GM20431 (cell line): ENCODE measurements around the gene ZSWIM8.
"Not testable (repeated sequence)": the region's sequence is repeated elsewhere in the genome, so short reads cannot be mapped to it uniquely, and the experiment has no call there.

Experiments used
- in situ Hi-C: fragments of 300-500 bp; cut with MseI, MboI; formaldehyde crosslinking; loops from one replicate; pipeline ENCODE4 v1.15.0; 2020; ENCODE audit warnings: low sequenced_read_pairs; ENCODE audit not compliant: unreplicated experiment

ZSWIM8 gene

DNA sequence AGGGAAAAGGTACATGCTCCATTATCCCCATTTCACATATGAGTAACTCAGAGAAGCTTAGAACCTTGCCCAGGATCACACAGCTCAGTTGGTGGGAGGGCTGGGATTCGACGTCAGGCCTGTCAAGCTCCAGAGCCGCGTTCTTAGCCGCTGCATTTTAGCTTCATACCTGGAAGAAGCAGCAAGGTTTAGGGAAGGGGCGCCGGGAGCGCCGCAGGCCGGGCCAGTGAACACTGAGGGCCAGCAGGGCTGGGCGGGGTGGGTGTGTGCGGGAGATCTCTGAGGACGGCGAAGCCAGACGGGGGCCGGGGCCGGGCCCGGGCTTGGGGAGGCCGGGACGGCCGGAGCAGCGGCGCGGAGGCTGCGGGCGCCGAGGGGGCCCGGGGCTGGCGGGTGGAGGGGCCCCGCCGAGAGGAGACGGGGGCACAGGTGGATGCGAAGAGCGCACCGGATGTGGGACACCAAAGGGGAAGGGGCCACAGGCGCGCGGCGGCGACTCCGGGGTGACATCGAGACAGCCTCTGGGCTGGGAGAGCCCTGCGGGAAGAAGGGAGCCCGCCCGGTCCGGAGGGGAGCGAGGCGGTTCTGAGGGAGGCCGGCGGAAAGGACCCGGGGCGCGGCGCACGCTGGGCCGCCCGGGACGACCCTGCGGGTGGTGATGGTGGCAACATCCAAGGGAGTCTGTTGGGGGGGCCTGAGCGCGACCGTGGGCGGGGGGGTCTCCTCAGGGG is 25.5 kb downstream of the ZSWIM8 start:
- in situ Hi-C loops: no loop called here

GRCh38 chr10:73812657-73813056 is 27.3 kb downstream of the ZSWIM8 start:
- in situ Hi-C loops: no loop called here

DNA sequence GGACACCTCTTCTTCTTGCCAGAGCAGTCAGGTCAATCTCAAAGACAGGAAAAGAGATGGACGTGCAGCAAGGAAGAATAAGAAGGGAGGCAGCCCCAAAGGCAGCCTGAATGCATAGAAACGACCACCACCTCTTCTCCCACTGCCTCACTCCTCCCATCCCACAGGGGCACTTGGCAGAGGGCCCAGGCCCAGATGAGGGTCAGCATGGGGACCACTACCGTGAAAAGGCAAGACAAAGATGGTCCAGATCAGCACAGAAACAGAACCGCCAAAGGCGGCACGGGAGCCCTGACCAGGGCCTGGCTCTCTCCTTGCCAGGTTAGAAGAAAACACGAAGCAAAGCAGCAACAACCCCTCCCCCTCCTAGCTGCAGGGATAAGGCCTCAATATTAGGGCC is 27.9 kb downstream of the ZSWIM8 start:
- in situ Hi-C loops: no loop called here

GRCh38 chr10:73814276-73814895 is 29.0 kb downstream of the ZSWIM8 start:
- in situ Hi-C loops: no loop called here

GRCh38 chr10:73814896-73815718 is 29.7 kb downstream of the ZSWIM8 start:
- in situ Hi-C loops: no loop called here

- in situ Hi-C loops: no loop called here
Measured at GRCh38 chr10:73815719-73816030, 30.3 kb downstream of the ZSWIM8 start.

DNA sequence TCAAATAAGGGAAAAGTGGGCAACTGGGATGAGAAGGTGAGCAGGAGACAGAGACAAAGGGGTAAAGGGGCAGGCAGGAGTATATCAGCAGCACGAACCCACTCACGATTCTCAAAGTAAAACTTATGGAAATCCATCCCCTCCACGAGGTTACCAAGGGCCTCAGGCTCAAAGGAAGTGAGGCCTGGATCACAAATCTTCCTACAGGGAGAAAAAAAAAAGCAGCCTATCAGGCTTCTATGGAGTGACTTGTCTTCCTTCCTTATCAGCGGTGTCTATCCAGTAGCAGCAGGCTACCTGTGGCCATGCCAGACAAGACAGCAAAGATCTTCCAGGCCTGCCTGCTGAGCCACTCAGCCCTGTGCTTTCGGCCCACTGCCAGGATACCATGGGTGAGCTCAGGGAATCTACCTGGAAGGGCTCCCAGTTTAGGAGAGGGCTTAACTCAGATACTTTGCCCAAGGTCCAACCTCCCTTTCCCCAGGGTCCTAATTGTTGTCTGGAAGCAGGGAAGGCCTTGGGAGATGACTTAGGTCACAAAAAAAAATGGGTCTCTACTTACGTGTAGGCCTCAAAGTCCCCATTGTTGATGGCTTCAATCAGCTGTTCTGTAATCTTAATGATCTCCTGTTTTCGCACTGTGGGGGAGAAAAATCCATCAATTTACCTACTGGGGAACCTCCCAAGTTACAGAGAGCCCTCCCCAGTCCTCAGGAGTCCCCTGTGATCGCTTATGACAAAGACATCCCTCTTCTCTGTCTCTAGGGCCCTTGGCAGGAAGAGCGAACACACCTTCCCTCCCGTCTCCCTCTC is 31.7 kb downstream of the ZSWIM8 start:
- in situ Hi-C loops: no loop called here

DNA sequence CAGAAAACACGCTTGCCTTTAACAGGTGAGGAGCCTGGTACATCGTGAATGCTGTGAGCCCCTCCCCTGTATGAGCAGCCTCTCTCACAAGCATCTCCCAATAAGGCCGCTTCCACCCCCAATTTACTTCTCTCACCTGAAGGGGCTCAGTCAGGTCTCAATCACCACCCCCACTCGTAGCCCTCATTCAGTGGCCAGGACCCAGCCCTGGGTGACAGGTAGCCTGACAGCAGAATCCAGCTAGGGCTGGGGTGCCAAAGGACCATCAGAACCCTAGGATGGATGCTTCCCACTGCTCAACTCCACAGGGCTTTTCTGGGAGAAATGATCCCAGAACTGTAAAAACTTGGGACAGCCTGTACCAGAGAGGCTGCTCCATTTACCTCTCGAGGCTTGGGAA is 32.4 kb downstream of the ZSWIM8 start:
- in situ Hi-C loops: no loop called here

DNA sequence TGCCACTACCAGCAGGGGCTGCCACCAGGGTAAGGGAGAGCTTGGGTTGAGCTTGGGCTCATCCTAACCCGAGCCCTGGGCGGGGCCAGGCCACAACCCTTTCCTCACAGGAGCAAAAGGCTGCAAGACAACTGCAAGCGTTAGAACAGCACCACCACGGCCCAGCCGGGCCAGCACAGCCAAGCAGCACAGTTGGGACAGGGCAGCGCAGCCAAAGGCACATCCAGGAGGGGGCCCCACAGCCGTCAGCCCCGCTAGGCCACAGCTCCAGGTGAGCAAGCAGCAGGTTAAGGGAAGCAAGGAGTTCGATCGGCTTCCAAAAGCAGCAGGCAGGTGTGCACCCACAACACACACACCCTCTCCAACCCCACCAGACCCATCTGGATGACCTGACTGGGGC is 33.0 kb downstream of the ZSWIM8 start:
- in situ Hi-C loops: no loop called here

GRCh38 chr10:73819081-73819480 is 33.7 kb downstream of the ZSWIM8 start:
- in situ Hi-C loops: no loop called here

- in situ Hi-C loops: no loop called here
Measured at GRCh38 chr10:73819513-73820093, 34.2 kb downstream of the ZSWIM8 start.

GRCh38 chr10:73823391-73823790 is 38.0 kb downstream of the ZSWIM8 start:
- in situ Hi-C loops: no loop called here

DNA sequence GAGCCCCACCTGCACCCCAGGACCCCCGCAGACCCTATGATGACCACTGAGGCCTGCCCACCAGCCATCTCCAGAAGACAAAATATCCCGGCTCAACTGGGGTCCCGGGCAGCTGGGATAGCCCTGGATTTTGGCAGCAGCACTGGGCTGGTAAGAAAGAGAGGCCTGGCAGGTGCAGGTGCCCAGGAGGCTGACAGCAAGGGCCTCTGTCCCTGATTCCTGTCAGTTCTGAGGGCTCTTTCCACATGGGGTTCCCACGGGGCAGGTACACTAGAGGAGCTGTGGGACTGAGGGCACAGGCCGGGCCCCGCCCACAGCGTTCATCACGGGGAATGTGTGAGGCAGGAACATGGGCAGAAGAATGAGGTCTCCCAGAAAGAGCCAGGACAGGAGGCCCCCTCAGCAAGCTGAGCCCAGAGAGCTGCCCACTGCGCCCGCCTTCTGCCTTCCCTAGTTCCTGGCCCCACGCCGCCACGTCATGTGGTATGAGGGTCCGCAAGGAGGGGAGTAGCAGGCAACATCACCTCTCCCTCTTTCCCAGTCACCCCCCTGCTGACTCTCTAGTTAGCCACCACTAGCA is 38.8 kb downstream of the ZSWIM8 start:
- in situ Hi-C loops: no loop called here

DNA sequence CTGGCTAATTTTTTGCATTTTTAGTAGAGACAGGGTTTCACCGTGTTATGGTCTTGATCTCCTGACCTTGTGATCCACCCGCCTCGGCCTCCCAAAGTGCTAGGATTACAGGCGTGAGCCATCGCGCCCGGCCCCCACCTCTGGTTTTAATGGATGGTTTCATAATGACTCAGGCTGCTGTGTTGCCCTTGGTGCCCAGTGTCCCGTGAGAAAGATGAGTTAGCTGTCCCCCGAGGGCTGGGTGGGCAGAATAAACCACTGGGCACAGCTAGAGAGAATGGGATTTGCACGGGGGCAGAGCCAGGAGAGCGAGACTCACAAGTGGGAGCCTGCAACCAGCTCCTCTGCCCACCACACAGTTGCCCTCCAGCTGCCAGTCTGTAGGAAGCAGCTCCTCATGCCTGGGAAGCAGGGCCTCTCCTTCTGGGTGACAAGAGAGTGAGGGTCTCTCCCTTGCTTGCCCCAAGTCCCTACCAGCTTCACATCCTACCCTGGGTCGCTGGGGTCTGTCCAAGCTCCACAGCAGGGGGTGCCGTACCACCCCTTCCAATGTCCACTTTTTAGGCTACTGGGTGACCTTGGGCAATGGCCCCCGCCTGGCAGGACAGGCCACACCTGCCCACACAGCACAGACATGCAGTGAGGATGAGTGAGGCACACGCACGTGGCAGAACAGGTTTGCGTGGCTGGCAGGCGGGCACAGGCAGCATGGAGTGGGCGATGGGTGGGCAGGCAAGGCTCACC is 42.1 kb downstream of the ZSWIM8 start:
- in situ Hi-C loops: no loop called here

DNA sequence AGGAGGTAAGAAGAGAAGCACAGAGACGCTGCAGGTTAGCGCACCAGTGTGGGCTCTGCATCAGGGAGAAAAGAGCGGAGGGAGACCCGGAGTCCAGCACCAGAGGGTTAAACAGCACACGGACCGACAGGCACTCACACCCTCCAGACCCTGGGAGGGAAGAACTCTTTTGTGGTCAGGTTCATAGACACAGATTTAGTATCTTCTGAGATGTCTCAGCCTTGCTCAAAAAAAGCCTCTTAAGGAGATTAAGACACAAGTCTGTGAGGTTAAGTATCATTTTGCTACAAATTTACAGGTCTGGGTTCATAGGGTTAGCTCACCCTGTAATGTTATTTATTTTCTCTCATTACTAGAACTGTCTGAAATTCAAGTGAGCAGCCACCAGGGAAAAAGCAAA is 42.8 kb downstream of the ZSWIM8 start:
- in situ Hi-C loops: no loop called here

DNA sequence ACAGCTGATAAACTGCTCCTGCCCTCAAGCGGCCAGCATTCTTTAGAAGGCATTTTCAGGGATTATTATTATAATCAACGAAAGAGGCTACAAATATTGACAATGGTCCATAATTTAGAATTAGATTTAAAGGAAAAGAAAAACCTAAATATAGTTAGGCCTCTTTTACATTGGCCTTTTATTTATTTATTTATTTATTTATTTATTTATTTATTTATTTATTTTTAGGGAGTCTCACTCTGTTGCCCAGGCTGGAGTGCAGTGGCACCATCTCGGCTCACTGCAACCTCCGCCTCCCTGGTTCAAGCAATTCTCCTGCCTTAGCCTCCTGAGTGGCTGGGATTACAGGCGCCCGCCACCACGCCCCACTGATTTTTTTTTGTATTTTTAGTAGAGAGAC is 43.7 kb downstream of the ZSWIM8 start:
- in situ Hi-C loops: not testable (repeated sequence)

DNA sequence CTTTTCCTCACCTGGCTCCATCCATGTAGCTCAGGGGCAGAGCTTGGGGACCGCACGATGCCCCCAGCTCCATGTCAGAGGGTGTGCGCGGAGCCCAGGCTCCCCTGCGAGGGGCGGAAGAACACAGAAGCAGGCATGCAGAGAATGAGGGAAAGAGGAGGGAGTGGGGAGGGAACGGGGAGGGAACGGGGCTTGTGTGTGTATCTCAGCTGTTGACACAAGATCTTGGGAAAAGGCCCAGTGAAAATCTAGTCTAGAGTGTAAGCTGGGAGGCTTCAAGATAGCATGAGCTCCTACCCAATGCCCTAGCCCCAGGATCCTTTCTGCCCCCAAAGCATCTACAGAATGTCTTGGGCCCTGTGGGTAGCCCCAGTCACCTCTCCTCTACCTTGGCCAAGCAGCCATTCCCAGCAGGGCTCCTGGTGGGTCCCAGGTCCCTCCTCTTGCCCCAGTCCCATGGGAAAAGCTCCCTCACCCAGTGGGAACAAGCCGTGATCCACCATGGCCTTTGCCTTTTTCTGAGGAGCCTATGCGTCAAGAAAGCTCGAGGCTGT is 51.1 kb downstream of the ZSWIM8 start:
- in situ Hi-C loops: no loop called here

DNA sequence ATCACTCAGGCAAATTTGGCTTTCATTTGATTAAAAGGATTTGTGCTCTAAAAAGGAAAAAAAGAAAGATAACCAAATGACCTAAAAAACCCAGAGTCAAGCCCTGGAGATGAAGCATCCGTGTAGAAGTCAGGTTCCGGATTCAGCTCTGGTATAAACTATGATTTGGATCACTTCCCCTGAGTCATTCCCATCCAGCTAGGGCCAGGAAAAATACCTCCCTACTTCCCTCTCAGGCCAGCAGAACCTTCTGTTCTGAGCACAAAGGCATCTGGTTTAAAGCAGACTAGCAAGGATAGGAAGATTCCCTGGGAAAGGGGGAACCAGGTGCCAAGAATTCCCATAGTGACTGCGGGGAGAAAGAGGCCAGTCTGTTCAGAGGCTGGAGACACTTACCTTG is 51.7 kb downstream of the ZSWIM8 start:
- in situ Hi-C loops: no loop called here

DNA sequence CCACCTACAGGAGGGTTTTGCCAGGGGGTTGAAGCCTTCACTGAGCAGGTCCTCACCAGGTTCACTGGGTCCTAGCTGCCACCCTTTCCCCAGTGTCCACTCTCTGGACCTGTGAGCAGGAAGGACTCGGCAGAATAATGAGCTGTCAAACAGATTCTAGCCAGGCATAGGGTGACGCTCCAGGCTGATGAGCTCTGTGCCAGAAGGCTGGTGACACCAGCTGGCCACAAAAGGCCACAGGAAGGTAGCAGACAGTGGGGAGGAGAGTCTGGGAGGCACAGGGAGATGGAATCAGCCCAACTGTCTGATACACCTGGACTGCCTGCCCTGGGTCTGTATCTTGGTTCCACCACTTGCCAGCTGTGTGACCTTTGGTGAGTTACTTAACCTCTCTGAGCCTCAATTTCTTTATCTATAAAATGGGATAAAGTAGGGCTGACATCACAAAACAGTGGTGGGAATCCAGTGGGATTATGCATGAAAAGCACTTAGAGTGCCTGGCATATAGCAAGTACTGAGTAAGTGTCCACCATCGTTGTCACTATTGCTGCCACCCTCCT is 52.7 kb downstream of the ZSWIM8 start:
- in situ Hi-C loops: no loop called here
